Vagina (tissue), 2 donors: ENCODE measurements around the gene SLC39A11. TPM values are rescaled to one million over a fixed set of nuclear protein-coding genes. Genes with fewer than 3 reads are reported as not detected.

Experiments used
- DNase-seq, 2 donors: peaks; one replicate each; pipeline ENCODE4 v3.0.0-alpha.2; 2017; ENCODE audit errors: extremely low spot score in 2 of 2
- H3K27ac ChIP-seq: fragments of 200-600 bp; sonication (generic); one replicate; pipeline ENCODE4 v1.5.1; 2019
- H3K27me3 ChIP-seq: fragments of 200-600 bp; sonication (generic); one replicate; pipeline ENCODE4 v1.5.1; 2019
- H3K36me3 ChIP-seq, 2 donors: fragments of 200-600 bp; sonication (generic); one replicate each; pipeline ENCODE4 v1.5.1; 2017 to 2019
- H3K4me1 ChIP-seq: fragments of 200-600 bp; sonication (generic); one replicate; pipeline ENCODE4 v1.5.1; 2019
- H3K4me3 ChIP-seq, 2 donors: fragments of 200-600 bp; sonication (generic); 1 replicate in 1 of 2; 2 replicates in 1 of 2; pipeline ENCODE4 v1.5.1; 2016 to 2019
- H3K9me3 ChIP-seq: fragments of 200-600 bp; sonication (generic); one replicate; pipeline ENCODE4 v1.5.1; 2019
- POLR2A ChIP-seq, 2 donors: fragments of 450-650 bp; IDR thresholded peaks; one replicate each; pipeline ENCODE4 v1.6.1; 2017; ENCODE audit warnings: antibody characterized with exemption in 2 of 2, mild to moderate bottlenecking in 2 of 2, moderate library complexity in 2 of 2
- POLR2AphosphoS5 ChIP-seq, 2 donors: sonication (generic); formaldehyde crosslinking; IDR thresholded peaks; one replicate each; pipeline ENCODE4 v1.9.0; 2017; ENCODE audit warnings: antibody characterized with exemption in 2 of 2, mild to moderate bottlenecking in 2 of 2, low read depth in 1 of 2; ENCODE audit not compliant: insufficient read depth in 1 of 2
- intact Hi-C: fragments of 100-400 bp; cut with DNase I; formaldehyde crosslinking; loops from one replicate; pipeline ENCODE4 v1.15.1; 2023
- total RNA-seq: library from RNA; depleted of rRNA; stranded (reverse); fragments of >200 nt; gene quantifications from one replicate; pipeline ENCODE4 v1.2.3, GENCODE V29; 2016
- TF ChIP-seq, protein P1 (sequence below), 3 experiments: fragments of 450-650 bp in 2 of 3; fragments of 200-600 bp in 1 of 3; sonication (generic) in 1 of 3; IDR thresholded peaks; one replicate each; pipeline ENCODE4 v1.5.1; 2017 to 2019; ENCODE audit warnings: antibody characterized with exemption in 3 of 3, mild to moderate bottlenecking in 2 of 3, moderate library complexity in 2 of 3

Gene SLC39A11
- total RNA-seq, 1 donor from 2014 or later: 22.6 TPM

DNA sequence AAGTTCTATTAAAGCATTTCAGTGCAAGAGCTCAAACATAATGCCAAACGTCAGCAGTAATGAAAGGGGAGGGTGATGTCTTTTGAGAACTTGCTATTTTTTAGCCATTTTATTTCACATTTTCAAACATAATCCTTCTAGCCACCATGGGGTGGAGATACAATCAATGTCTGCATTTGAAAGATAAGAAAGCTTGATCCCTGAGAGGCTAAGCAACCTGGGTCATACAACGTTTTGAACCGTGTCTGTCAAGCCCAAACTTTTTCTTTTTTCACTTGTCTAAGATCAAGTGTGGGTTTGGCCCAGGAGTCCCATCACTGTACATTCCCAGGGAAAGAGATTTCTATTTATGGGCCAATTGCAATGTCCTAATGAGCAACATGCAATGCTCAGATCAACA lies 331.1 kb downstream of the SLC39A11 start:
- no peak for TF ChIP-seq POLR2A (IDR thresholded peaks at IDR 0.05)
- TF ChIP-seq, protein P1, sequence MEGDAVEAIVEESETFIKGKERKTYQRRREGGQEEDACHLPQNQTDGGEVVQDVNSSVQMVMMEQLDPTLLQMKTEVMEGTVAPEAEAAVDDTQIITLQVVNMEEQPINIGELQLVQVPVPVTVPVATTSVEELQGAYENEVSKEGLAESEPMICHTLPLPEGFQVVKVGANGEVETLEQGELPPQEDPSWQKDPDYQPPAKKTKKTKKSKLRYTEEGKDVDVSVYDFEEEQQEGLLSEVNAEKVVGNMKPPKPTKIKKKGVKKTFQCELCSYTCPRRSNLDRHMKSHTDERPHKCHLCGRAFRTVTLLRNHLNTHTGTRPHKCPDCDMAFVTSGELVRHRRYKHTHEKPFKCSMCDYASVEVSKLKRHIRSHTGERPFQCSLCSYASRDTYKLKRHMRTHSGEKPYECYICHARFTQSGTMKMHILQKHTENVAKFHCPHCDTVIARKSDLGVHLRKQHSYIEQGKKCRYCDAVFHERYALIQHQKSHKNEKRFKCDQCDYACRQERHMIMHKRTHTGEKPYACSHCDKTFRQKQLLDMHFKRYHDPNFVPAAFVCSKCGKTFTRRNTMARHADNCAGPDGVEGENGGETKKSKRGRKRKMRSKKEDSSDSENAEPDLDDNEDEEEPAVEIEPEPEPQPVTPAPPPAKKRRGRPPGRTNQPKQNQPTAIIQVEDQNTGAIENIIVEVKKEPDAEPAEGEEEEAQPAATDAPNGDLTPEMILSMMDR (IDR thresholded peaks at IDR 0.05): no peak
- no peak for TF ChIP-seq POLR2AphosphoS5 (IDR thresholded peaks at IDR 0.05; ENCODE audit: insufficient read depth in 1 of 2, low read depth in 1 of 2)
- intact Hi-C loops: no loop called here
- H3K36me3 ChIP-seq: no peaks in the 10 kb centered on the region
- H3K4me1 ChIP-seq: no peaks in the 10 kb centered on the region
- H3K27me3 ChIP-seq: no peaks in the 10 kb centered on the region
- no peak overlapping the region for H3K27ac ChIP-seq
- H3K4me3 ChIP-seq: no peak overlapping the region
- DNase-seq: no peak
- H3K9me3 ChIP-seq: no peaks in the 10 kb centered on the region

DNA sequence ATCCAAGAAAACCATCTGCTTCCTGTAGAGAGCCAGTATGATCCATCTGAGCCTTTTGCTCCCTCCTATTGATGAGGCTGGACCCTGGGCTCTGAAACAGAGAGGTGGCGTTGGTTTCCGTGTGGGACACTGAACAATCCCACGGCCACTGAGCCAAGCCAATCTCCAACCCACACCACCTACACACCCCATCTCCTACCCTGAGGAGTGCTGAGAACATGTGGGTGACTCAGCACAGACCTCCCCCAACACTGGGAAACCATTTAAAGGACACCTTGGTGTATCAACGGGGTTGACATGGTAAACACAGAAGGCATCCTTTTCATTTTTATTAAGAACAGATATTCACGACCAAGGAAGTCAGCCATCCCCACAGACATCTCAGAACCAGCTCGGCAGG lies 332.1 kb downstream of the SLC39A11 start:
- TF ChIP-seq POLR2A (IDR thresholded peaks at IDR 0.05): no peak
- Histone ChIP-seq H3K36me3 (no peaks in the 10 kb centered on the region), H3K4me1 (no peaks in the 10 kb centered on the region), H3K27ac (no peak overlapping the region), H3K9me3 (no peaks in the 10 kb centered on the region), H3K4me3 (no peak overlapping the region), H3K27me3 (no peaks in the 10 kb centered on the region)
- no peak for DNase-seq
- intact Hi-C loops: no loop called here

DNA sequence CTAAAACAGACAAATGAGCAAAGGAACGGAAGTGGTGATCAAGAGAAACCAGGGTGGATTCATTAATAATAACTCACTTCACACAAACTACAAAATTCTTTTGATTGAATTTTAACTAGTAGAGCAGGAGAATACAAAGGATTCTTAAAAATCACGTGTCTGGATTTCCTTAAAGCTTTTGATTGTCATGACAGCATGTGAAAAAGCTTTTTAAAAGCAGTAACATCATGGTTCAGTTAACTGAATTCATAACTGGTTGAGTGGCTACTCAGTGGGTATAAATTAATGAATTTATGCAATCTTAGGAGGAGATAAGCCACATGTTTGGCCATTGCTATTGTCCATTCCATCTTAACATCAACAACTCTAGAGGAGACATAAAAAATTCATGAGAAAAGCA lies 333.2 kb downstream of the SLC39A11 start:
- no peaks in the 10 kb centered on the region for H3K36me3 ChIP-seq
- intact Hi-C loops: no loop called here
- DNase-seq: no peak

DNA sequence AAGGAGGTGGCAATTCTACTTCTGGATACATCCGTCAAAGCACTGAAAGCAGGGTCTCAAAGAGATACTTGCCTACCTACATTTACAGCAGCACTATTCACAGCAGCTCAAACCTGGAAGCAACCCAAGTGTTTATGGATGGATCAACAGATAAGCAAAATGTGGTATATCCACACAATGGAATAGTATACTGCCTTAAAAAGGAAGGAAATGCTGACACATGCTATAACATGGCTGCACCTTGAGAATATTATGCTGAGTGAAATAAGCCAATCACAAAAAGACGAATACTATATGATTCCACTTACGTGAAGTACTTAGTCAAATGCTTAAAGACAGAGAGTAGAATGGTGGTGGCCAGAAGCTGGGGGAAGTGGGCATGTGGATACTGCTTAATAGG lies 336.2 kb downstream of the SLC39A11 start:
- DNase-seq: no peak
- intact Hi-C loops: no loop called here
- H3K9me3 ChIP-seq: no peaks in the 10 kb centered on the region
- H3K27me3 ChIP-seq: no peaks in the 10 kb centered on the region
- H3K4me3 ChIP-seq: no peak overlapping the region
- no peaks in the 10 kb centered on the region for H3K36me3 ChIP-seq
- TF ChIP-seq POLR2AphosphoS5 (IDR thresholded peaks at IDR 0.05; ENCODE audit: insufficient read depth in 1 of 2, low read depth in 1 of 2) (no peak), POLR2A (IDR thresholded peaks at IDR 0.05) (no peak)
- TF ChIP-seq, protein P1 (IDR thresholded peaks at IDR 0.05): no peak
- no peak overlapping the region for H3K27ac ChIP-seq
- no peaks in the 10 kb centered on the region for H3K4me1 ChIP-seq

More for the DNA sequence above, 333.2 kb downstream of the SLC39A11 start:
- H3K4me1 ChIP-seq: no peaks in the 10 kb centered on the region
- H3K4me3 ChIP-seq: no peak overlapping the region
- TF ChIP-seq, protein P1 (IDR thresholded peaks at IDR 0.05): no peak
- no peak for TF ChIP-seq POLR2A (IDR thresholded peaks at IDR 0.05)
- no peak for TF ChIP-seq POLR2AphosphoS5 (IDR thresholded peaks at IDR 0.05; ENCODE audit: insufficient read depth in 1 of 2, low read depth in 1 of 2)
- H3K27me3 ChIP-seq: no peaks in the 10 kb centered on the region
- no peak overlapping the region for H3K27ac ChIP-seq
- no peaks in the 10 kb centered on the region for H3K9me3 ChIP-seq

DNA sequence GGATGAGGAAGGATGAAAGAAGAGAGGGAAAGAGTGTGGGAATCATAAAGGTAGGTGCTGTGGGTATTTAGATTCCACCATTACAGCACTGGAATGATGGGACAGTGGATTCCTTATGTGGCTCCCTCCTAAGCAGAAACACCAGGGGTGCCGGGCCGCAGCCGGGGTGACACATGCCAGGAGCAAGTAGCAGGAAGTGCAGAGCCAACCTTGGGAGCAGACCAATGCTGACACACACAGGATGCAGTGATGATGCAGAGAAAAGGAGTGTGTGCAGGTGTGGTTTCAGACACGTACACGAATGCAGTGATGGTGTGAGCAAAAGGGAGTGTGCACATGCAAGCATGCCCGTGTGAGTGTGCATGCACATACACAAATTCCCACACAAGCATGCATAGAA lies 338.0 kb downstream of the SLC39A11 start:
- no peak overlapping the region for H3K4me3 ChIP-seq
- TF ChIP-seq, protein P1 (IDR thresholded peaks at IDR 0.05): no peak
- no peak overlapping the region for H3K27ac ChIP-seq
- intact Hi-C loops: no loop called here
- no peaks in the 10 kb centered on the region for H3K27me3 ChIP-seq
- no peaks in the 10 kb centered on the region for H3K4me1 ChIP-seq
- DNase-seq: no peak
- H3K9me3 ChIP-seq: no peaks in the 10 kb centered on the region
- no peaks in the 10 kb centered on the region for H3K36me3 ChIP-seq

DNA sequence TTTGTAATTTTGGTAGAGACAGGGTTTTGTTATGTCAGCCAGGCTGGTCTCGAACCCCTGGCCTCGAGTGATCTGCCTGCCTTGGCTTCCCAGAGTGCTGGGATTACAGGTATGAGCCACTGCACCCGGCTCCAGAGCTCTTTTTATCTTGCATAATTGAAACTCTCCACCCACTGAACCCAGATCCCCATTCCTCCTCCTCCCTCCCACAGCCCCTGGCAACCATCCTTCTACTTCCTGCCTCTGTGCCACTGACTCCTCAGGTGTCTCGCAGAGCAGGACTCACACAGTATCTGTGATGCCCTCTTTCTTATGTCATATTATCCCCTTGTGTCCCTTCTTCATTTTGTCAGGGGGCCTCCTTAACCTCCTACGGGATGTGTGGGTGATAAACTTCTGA lies 340.7 kb downstream of the SLC39A11 start:
- Histone ChIP-seq H3K27me3 (no peaks in the 10 kb centered on the region), H3K36me3 (no peaks in the 10 kb centered on the region), H3K27ac (no peak overlapping the region), H3K9me3 (no peaks in the 10 kb centered on the region), H3K4me3 (no peak overlapping the region), H3K4me1 (no peaks in the 10 kb centered on the region)
- TF ChIP-seq, protein P1 (IDR thresholded peaks at IDR 0.05): no peak
- TF ChIP-seq POLR2AphosphoS5 (IDR thresholded peaks at IDR 0.05; ENCODE audit: insufficient read depth in 1 of 2, low read depth in 1 of 2) (no peak), POLR2A (IDR thresholded peaks at IDR 0.05) (no peak)
- intact Hi-C loops: no loop called here
- DNase-seq: no peak
